ENCODE results near the gene SYDE2.
"Not testable (repeated sequence)": the region's sequence is repeated elsewhere in the genome, so short reads cannot be mapped to it uniquely, and the experiment has no call there.

Gene SYDE2

DNA sequence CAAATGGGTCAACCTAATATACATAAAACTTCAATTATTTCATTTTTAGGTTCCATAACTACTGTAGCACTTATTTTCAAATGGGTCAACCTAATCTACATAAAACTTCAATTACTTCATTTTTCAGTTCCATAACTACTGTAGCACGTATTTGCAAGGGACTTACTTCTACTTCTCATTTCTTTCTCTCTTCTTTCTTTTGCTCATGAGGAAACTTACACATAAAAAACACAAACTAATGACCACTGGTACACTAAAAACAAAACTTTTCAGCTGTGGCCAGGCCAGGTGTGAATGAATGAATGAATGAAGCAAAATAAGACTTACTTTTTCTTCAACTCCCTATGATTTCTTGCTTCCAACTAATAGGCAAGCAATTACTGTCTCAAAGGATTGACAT is 11.7 kb downstream of the SYDE2 start:
- TF ChIP-seq, protein P1, sequence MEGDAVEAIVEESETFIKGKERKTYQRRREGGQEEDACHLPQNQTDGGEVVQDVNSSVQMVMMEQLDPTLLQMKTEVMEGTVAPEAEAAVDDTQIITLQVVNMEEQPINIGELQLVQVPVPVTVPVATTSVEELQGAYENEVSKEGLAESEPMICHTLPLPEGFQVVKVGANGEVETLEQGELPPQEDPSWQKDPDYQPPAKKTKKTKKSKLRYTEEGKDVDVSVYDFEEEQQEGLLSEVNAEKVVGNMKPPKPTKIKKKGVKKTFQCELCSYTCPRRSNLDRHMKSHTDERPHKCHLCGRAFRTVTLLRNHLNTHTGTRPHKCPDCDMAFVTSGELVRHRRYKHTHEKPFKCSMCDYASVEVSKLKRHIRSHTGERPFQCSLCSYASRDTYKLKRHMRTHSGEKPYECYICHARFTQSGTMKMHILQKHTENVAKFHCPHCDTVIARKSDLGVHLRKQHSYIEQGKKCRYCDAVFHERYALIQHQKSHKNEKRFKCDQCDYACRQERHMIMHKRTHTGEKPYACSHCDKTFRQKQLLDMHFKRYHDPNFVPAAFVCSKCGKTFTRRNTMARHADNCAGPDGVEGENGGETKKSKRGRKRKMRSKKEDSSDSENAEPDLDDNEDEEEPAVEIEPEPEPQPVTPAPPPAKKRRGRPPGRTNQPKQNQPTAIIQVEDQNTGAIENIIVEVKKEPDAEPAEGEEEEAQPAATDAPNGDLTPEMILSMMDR (IDR thresholded peaks at IDR 0.05; ENCODE audit: control extremely low read depth, extremely low read depth, low read depth, missing control alignments): no peak
- ChIA-PET CTCF (interaction anchor here (1.9 kb wide), 1 partner anchor 42 kb away, joined by 6 read pairs; no protein-coding TSS in a partner anchor), POLR2A (no interaction called here)
- peak; percentile 19 for DNase-seq (ENCODE audit: extremely low spot score)

DNA sequence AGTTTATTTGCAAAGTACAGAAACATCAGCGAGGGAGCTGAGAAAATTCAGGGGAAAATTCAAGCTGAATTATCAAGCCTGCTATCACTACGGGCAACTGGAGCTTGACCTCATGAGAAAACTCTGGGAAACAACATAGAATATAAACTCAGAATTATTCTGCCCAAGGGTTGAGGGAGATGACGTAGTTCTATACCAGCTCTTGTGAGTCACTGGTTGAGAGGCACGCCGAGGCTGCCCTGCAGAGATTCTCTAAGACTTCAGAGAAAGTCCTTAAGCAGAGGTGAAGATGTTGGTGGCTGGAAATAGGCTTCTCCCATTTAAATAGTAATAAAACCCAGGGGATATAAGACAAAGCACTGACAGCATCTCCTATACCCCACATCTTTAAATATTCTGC is 12.3 kb downstream of the SYDE2 start:
- ChIA-PET POLR2A (no interaction called here), CTCF (no interaction called here)
- DNase-seq (ENCODE audit: extremely low spot score): no peak
- TF ChIP-seq, protein P1 (IDR thresholded peaks at IDR 0.05; ENCODE audit: control extremely low read depth, extremely low read depth, low read depth, missing control alignments): no peak

DNA sequence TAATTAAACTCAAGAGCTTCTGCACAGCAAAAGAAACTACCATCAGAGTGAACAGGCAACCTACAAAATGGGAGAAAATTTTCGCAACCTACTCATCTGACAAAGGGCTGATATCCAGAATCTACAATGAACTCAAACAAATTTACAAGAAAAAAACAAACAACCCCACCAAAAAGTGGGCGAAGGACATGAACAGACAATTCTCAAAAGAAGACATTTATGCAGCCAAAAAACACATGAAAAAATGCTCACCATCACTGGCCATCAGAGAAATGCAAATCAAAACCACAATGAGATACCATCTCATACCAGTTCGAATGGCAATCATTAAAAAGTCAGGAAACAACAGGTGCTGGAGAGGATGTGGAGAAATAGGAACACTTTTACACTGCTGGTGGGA is 13.8 kb downstream of the SYDE2 start:
- DNase-seq (ENCODE audit: extremely low spot score); POLR2A ChIA-PET; CTCF ChIA-PET: not testable (repeated sequence)

DNA sequence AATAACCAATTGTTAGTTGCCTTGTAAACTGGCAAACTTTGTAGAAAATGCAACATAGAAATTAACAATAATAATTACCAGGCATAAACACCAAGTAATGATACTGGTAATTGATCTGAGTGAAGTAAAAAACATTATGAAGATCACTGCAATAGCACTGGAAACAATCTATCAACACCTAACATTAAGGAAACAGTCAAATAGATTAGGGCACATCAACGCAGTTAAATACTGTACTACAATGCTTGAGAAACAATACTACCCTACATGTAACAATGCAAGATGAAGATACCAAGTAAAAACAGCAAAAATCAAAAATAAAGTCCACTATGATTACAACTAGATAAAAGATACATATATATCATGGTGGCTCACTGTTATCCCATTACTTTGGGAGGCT is 16.6 kb downstream of the SYDE2 start:
- POLR2A ChIA-PET: no interaction called here
- CTCF ChIA-PET: no interaction called here
- TF ChIP-seq, protein P1 (IDR thresholded peaks at IDR 0.05; ENCODE audit: control extremely low read depth, extremely low read depth, low read depth, missing control alignments): no peak
- DNase-seq (ENCODE audit: extremely low spot score): no peak

DNA sequence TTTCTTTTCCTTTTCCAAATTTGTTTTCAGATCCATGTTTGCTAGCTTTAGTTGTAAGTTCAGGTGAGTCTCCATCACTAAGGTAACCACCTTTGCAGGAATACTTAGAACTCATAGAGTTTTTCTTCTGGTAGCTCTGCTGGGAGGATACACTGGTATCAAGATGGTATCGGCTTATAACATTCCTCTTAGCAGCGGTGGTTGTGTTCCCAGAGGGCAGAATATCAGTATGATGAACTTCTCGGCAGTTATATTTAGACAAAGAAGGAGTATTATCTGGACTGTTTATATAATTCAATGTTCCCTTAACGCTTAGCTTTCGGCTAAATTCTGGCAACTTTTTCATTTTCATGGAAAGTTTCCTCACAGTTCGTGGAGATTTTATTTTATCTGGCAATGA is 18.1 kb downstream of the SYDE2 start:
- TF ChIP-seq, protein P1 (IDR thresholded peaks at IDR 0.05; ENCODE audit: control extremely low read depth, extremely low read depth, low read depth, missing control alignments): no peak
- CTCF ChIA-PET: interaction anchor here (1.2 to 1.3 kb wide), 2 partner anchors 11 to 13 kb away, joined by 4 read pairs; no protein-coding TSS in a partner anchor

DNA sequence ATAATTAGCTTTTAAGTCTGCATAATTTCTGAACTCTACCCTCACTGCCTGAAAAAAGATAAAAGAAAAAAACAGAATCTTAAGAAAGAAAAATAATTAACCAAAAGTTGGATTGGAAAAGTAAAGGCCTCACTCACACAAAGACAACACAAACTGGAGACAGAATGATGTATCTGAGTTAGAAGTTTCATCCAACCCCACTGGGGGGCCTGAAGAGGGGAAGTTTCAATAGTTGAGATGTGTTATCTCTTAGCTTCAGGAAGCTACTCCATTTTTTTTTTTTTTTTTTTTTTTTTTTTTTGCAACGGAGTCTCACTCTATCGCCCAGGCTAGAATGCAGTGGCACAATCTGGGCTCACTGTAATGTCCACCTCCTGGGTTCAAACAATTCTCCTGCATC is 19.9 kb downstream of the SYDE2 start:
- ChIA-PET CTCF (interaction anchor here (1.0 to 1.3 kb wide), 3 partner anchors 12 to 39 kb away, joined by 3 read pairs; no protein-coding TSS in a partner anchor), POLR2A (no interaction called here)
- no peak for DNase-seq (ENCODE audit: extremely low spot score)
- TF ChIP-seq, protein P1 (IDR thresholded peaks at IDR 0.05; ENCODE audit: control extremely low read depth, extremely low read depth, low read depth, missing control alignments): no peak

More for the DNA sequence above, 18.1 kb downstream of the SYDE2 start:
- POLR2A ChIA-PET: no interaction called here
- no peak for DNase-seq (ENCODE audit: extremely low spot score)

DNA sequence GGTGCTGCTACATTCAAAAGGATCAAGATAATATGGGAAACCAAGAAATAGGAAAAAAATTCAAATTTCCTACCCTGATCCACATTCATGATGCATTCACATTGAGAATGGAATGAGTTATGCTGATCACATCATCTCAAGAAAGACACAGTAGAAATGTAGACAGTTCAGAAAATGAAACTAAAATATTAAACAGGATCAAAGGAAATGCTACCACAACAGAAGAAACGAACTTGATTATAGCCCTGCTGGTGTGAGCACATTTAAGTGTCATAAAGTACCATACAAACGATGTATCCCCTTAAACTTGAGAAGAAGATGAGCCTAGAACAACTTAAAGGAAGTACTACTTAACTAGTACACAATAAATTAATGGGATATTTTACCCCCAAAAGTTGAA is 21.3 kb downstream of the SYDE2 start:
- DNase-seq (ENCODE audit: extremely low spot score): no peak
- ChIA-PET CTCF (no interaction called here), POLR2A (no interaction called here)
- TF ChIP-seq, protein P1 (IDR thresholded peaks at IDR 0.05; ENCODE audit: control extremely low read depth, extremely low read depth, low read depth, missing control alignments): no peak

Measured in GM10248 (cell line).